GM12874 (cell line): ENCODE data around the gene WNT4.

Experiments used
- TF ChIP-seq, protein P1 (sequence below): IDR thresholded peaks from 2 replicates; pipeline ENCODE4 v1.5.1; 2011; ENCODE audit warnings: low read depth, mild to moderate bottlenecking, control low read depth, low read length, moderate library complexity; ENCODE audit not compliant: insufficient read depth

WNT4 gene

DNA sequence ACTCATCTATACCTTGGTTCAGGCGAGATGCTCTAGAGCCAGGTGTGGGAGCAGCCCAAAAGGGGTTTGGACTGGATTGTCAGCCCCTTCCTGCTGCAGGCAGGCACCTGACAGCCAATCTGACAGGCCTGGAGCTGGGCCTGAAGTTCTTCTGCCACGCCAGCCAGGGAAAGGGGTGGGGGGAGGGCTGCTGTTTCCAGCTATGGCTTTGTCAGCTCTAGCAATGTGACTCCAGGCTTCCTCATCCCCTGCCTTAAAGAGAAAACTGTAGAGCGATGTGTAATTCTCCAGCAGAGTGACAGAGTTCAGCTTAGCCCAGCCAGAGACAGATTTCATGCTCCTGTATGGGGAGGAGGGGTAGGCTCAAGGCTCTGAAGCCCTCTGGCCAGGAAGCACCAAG lies 30.3 kb downstream of the WNT4 start:
- TF ChIP-seq, protein P1, sequence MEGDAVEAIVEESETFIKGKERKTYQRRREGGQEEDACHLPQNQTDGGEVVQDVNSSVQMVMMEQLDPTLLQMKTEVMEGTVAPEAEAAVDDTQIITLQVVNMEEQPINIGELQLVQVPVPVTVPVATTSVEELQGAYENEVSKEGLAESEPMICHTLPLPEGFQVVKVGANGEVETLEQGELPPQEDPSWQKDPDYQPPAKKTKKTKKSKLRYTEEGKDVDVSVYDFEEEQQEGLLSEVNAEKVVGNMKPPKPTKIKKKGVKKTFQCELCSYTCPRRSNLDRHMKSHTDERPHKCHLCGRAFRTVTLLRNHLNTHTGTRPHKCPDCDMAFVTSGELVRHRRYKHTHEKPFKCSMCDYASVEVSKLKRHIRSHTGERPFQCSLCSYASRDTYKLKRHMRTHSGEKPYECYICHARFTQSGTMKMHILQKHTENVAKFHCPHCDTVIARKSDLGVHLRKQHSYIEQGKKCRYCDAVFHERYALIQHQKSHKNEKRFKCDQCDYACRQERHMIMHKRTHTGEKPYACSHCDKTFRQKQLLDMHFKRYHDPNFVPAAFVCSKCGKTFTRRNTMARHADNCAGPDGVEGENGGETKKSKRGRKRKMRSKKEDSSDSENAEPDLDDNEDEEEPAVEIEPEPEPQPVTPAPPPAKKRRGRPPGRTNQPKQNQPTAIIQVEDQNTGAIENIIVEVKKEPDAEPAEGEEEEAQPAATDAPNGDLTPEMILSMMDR = no peak

DNA sequence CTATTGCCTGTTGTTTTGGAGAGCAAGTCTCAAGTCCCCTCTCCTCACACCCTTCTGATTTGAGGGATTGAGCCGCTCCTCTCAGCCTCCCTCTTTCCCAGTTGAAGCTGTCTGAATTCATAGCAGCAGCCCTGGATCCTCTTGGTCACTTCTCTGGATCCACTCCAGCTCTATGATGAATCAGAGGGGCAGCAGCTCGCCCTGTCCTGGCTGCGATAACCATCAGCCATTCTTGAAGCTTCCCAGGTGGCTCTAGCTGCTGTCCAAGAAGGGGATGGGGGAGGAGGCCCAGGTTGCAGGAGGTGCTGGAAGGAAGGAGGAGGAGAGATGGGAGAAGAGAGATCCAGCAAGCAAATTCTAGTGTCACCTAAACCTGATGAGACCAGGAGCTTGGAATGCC lies 31.3 kb downstream of the WNT4 start:
- TF ChIP-seq, protein P1 = no peak

DNA sequence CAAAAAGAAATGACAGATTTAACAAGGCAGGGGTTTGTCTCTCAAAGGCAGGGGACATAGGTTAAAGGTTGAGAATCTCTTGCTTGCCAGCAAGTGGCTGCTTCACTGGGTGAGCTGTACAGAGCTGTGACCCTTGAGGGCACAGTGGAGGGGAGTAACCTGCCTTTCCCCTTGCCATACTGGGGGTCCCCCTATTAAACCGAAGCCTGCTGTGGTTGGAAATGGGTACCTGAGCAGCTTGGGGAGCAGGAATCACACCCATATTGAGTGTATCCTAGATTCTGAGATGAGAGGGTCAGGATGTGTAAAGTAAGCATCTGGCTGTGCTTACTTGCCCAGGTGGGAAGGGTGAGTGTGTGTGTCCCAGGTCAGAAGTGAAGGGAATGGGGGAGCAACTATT lies 31.8 kb downstream of the WNT4 start:
- TF ChIP-seq, protein P1 = no peak

DNA sequence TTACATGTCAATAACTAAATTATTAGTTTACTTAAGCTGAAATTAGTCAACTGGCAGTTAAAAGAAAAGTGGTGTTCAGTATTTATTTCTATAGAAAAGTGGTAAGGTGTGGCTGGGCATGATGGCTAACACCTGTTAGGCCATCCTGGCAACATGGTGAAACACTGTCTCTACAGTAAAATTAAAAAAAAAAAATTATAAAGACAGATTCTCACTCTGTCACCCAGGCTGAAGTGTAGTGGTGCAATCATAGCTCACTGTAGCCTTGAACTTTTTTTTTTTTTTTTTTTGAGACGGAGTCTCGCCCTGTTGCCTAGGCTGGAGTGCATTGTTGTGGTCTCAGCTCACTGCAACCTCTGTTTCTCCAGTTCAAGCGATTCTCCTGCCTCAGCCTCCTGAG lies 32.9 kb downstream of the WNT4 start:
- TF ChIP-seq, protein P1 = no peak

DNA sequence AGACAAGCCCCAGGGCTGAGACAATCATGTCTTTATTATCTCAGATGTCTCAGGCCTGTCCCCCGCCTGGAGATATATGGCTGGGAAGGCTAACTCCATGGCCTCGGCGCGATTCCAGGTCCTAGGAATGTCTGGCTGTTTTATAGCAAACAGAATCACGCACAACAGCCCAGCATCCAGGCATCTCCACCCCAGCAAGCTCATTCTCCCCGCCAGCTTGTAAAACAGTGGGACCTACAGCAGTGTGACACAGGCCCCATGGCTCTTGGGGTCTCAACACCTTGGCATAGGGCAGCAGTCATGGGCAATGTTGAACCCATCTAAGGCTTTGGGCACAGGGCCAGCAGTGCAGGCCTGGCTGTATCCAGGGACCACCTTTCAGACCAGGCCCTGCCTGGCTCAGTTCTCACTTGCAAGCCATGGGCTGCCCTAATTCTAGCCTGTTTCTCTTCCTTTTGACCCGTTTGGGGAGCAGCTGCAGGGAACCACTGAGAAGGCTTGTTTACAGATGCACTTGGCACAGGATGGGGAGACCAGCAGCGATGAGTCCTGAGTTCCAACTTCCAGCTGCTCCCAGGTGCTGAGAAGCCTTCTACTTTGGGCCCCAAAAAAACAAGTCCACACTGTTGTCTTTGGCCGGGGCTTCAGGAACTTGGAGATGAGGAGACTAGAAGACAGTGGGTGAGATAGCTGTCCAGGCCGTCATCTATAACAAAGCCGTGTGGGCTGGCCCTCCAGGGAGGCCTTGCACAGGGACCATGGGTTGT lies 34.4 kb downstream of the WNT4 start:
- TF ChIP-seq, protein P1 = no peak

DNA sequence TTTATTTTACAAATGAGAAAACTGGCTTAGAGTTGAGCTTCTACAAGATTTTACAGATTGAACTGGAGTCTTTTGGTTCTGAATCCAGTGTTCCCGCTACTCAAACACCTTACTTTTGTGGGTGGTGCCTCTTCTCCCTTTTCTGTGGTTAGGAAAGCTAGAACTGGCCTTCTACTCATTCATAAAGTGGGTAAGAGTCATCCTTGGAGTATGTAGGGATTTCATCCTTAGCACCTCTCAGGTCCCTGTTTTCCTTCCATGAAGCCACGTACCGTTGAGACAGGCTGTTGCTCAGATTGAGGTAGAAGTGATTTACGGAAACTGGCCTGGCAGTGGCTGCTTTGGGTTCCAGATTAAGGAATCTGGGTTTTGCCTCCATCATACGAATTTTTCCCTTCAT lies 35.8 kb downstream of the WNT4 start:
- TF ChIP-seq, protein P1 = no peak

DNA sequence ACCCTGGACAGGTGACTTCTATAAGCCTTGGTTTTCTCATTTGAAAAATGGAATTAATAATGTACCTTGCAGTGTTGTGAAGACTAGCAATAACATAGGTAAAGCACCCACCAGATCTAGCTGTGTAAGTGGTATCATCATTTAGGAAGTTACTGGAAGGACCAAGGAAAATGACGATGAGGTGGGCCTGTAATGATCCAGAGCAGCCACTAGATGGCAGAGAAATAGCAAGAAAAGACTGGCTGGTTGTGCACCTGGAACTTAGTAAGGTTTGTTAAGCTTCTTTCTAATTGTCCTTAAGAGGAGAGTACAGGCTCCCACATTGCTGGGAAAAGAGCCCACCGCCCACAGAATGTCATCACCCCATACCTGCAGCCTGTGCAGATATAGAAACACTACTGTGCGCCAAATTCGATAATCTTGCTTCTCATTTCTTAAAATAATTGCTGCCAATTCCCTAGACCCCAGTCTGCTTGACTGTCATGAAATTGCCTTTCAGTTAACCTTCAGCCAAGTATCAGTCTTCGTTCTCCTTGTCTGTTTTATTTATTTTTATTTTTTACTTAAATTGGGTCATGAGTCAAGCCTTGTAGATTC lies 37.2 kb downstream of the WNT4 start:
- TF ChIP-seq, protein P1 = peak; percentile 76
